Activated effector memory CD4-positive, alpha-beta T cell treated with Interleukin-2 at 50 U/mL for 16 hours (primary cell): ENCODE measurements around the gene TBL2.
A peak's percentile ranks its signal among the peaks of the same experiment; 100 is the strongest.
"Not testable (repeated sequence)": the region's sequence is repeated elsewhere in the genome, so short reads cannot be mapped to it uniquely, and the experiment has no call there.

Source experiments
- DNase-seq: peaks from one replicate; pipeline ENCODE4 v3.0.0-alpha.2; 2020

TBL2 gene

GRCh38 chr7:73532224-73532623 lies 46.2 kb downstream of the TBL2 start:
- no peak for DNase-seq

DNA sequence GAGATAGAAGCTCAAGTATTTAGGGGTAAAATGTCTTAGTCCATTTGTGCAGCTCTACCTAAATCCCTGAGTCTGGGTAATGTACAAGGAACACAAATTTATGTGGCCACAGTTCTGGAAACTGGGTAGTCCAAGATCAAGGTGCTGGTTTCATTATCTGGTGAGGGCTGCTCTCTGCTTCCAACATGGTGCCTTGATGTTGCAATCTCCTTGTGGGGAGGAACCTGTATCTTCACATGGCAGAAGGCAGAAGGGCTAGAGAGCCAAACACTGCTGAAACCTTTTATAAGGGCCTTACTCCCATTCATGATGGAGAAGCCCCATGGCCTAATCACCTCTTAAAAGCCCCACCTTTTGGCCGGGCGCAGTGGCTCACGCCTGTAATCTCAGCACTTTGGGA lies 47.6 kb downstream of the TBL2 start:
- DNase-seq = no peak

- DNase-seq = no peak
Measured at GRCh38 chr7:73526896-73527821, 51.2 kb downstream of the TBL2 start.

DNA sequence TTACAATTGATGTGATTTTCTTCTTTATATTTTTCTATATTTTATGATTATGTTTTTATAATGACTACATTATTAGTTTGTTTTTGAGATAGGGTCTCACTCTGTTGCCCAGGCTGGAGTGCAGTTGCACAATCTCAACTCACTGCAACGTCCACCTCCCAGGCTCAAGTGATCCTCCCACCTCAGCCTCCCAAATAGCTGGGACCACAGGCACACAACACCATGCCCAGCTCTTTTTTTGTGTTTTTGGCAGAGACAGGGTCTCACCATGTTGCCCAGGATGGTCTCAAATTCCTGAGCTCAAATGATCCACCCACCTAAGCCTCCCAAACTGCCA lies 52.3 kb downstream of the TBL2 start:
- DNase-seq = not testable (repeated sequence)

- DNase-seq = peak; percentile 96
Measured at GRCh38 chr7:73522105-73522872, 56.1 kb downstream of the TBL2 start, which contains the start of gene BAZ1B. BAZ1B (minus strand) TSS chr7:73522293; CDS start chr7:73521933, 360 bp downstream.

- DNase-seq = no peak
Measured at GRCh38 chr7:73521636-73522104, 56.7 kb downstream of the TBL2 start.

- DNase-seq = no peak
Measured at GRCh38 chr7:73520673-73521635, 57.4 kb downstream of the TBL2 start.

- DNase-seq = peak; percentile 20
Measured at GRCh38 chr7:73519867-73520672, 58.3 kb downstream of the TBL2 start.

DNA sequence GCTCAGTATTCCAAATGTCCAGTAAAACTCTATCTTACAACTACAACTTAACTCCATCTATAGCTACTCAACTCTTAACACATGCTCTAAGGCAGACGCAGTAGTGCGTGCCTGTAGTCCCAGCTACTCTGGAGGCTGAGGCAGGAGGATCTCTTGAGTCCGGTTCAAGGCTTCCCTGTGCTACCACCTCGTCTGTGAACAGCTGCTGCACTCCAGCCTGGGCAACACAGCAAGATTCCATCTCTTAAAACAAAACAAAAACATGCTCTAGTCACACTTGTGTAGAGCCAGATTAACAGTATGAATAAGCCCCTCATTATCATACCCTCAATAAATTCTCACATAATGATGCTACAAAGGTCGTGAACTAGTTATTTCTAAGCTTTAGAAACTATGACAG lies 59.9 kb downstream of the TBL2 start:
- DNase-seq = no peak
